ENCODE results near the gene ACVR2A.

DNA sequence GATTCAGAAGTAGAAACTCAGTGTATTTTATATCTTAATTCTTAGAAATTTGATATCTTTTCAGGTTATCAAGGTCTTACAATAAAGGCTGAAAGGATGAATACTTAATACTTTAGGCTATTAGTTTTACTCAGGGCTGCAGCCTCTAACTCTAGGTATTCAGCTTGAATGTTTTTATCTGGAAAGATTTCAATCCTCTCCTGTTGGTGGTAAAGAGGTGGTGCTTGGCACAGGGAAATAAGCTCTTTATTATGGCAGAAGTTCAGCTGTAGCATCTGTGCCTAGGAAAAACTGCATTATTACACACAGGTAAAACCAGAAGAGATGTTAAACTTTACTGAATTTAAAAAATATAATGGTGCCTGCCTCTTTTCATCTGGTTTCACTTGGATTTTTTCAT lies 11.1 kb downstream of the ACVR2A start:
- no peak for TF ChIP-seq CTCF (IDR thresholded peaks at IDR 0.05)
- no peak for TF ChIP-seq POLR2A (IDR thresholded peaks at IDR 0.05)

Measured in right lobe of liver (tissue), 4 donors.